Spinal cord (tissue), 10 donors: ENCODE results near the gene FLNB. TPM values are rescaled to one million over a fixed set of nuclear protein-coding genes. Genes with fewer than 3 reads are reported as not detected.

Source experiments
- DNase-seq, 6 donors: peaks; one replicate each; pipeline versions ENCODE4 v3.0.0 to v3.0.0-alpha.2; 2013 to 2015; ENCODE audit warnings: low spot score in 6 of 6, low read depth in 4 of 6
- H3K27ac ChIP-seq: one replicate; pipeline ENCODE4 v1.5.1; 2013; ENCODE audit warnings: low read depth, low read length, control low read depth
- H3K27me3 ChIP-seq: one replicate; pipeline ENCODE4 v1.6.1; 2013; ENCODE audit warnings: low read length; ENCODE audit not compliant: control insufficient read depth, insufficient read depth
- H3K36me3 ChIP-seq: one replicate; pipeline ENCODE4 v1.6.1; 2013; ENCODE audit warnings: low read length; ENCODE audit not compliant: control insufficient read depth, insufficient read depth
- H3K4me1 ChIP-seq: one replicate; pipeline ENCODE4 v1.6.1; 2013; ENCODE audit warnings: low read length; ENCODE audit not compliant: control insufficient read depth, insufficient read depth
- H3K4me3 ChIP-seq: one replicate; pipeline ENCODE4 v1.5.1; 2013; ENCODE audit warnings: low read depth, low read length, control low read depth
- H3K9me3 ChIP-seq: one replicate; pipeline ENCODE4 v1.6.1; 2013; ENCODE audit warnings: low read length; ENCODE audit not compliant: control insufficient read depth, insufficient read depth
- WGBS: methylation state at CpG from one replicate; pipeline ENCODE4 v1.1.5; 2013; ENCODE audit warnings: missing lambda C conversion rate; ENCODE audit not compliant: insufficient coverage; 5-methylcytosine and 5-hydroxymethylcytosine counted together
- polyA plus RNA-seq, 2 donors: library from polyadenylated mRNA; unstranded; fragments of 120-200 nt; gene quantifications; one replicate each; pipeline ENCODE4 v1.2.1, GENCODE V29; 2013; ENCODE audit not compliant: insufficient read length in 2 of 2
- total RNA-seq, 2 donors: library from RNA; depleted of rRNA in 1 of 2; stranded (reverse); fragments of 120-200 nt in 1 of 2; fragments of >200 nt in 1 of 2; gene quantifications; one replicate each; pipeline versions ENCODE4 v1.2.3 to v1.2.4, GENCODE V29; 2013 to 2014
- donor health status: healthy.

Gene FLNB
- total and polyA plus RNA-seq, 4 donors, result 46.1 to 251 (median 74.7) TPM

GRCh38 chr3:58072052-58072762, 64.0 kb downstream of the FLNB start:
- Histone ChIP-seq H3K27ac (no peak overlapping the region), H3K4me1 (peaks cover 16% of the 10 kb centered on the region)
- WGBS, result 88% methylated on average over 10 of the region's 14 CpGs

GRCh38 chr3:58072763-58073130, 64.5 kb downstream of the FLNB start:
- Histone ChIP-seq H3K27me3 (no peaks in the 10 kb centered on the region), H3K4me1 (peaks cover 15% of the 10 kb centered on the region), H3K9me3 (no peaks in the 10 kb centered on the region), H3K27ac (no peak overlapping the region), H3K36me3 (no peaks in the 10 kb centered on the region), H3K4me3 (no peak overlapping the region)
- no CpG with 5 or more reads among the region's 3 CpGs for WGBS
- DNase-seq, result peak in 1 of 6 donors; percentile 30

More at GRCh38 chr3:58072052-58072762, 64.0 kb downstream of the FLNB start:
- H3K4me3 ChIP-seq, result no peak overlapping the region
- peak in 1 of 6 donors; percentile 22 for DNase-seq
- no peaks in the 10 kb centered on the region for H3K27me3 ChIP-seq
- no peaks in the 10 kb centered on the region for H3K36me3 ChIP-seq
- H3K9me3 ChIP-seq, result no peaks in the 10 kb centered on the region

GRCh38 chr3:58073301-58074108, 65.3 kb downstream of the FLNB start:
- H3K9me3 ChIP-seq, result no peaks in the 10 kb centered on the region
- no peak overlapping the region for H3K27ac ChIP-seq
- H3K4me3 ChIP-seq, result no peak overlapping the region
- H3K4me1 ChIP-seq, result peaks cover 8% of the 10 kb centered on the region
- no peaks in the 10 kb centered on the region for H3K27me3 ChIP-seq
- peaks cover under 1% of the 10 kb centered on the region for H3K36me3 ChIP-seq
- 85% methylated on average over 6 of the region's 8 CpGs for WGBS
- DNase-seq, result peak in 1 of 6 donors; percentile 42

GRCh38 chr3:58074116-58074715, 66.0 kb downstream of the FLNB start:
- no peaks in the 10 kb centered on the region for H3K27me3 ChIP-seq
- 100% methylated on average over 2 of the region's 5 CpGs for WGBS
- peaks cover 5% of the 10 kb centered on the region for H3K4me1 ChIP-seq
- no peak overlapping the region for H3K4me3 ChIP-seq
- no peaks in the 10 kb centered on the region for H3K9me3 ChIP-seq
- peak in 1 of 6 donors; percentile 61 for DNase-seq
- H3K27ac ChIP-seq, result no peak overlapping the region
- H3K36me3 ChIP-seq, result peaks cover 4% of the 10 kb centered on the region

GRCh38 chr3:58074997-58075396, 66.8 kb downstream of the FLNB start:
- Histone ChIP-seq H3K36me3 (peaks cover 4% of the 10 kb centered on the region), H3K4me1 (no peaks in the 10 kb centered on the region), H3K27me3 (no peaks in the 10 kb centered on the region), H3K27ac (no peak overlapping the region), H3K4me3 (no peak overlapping the region), H3K9me3 (no peaks in the 10 kb centered on the region)
- no peak for DNase-seq
- WGBS, result 100% methylated on average over 1 of the region's 2 CpGs

- H3K27ac ChIP-seq, result no peak overlapping the region
- H3K4me3 ChIP-seq, result no peak overlapping the region
Observed at GRCh38 chr3:58077596-58078285, 69.5 kb downstream of the FLNB start.

GRCh38 chr3:58078610-58079009, 70.4 kb downstream of the FLNB start:
- Histone ChIP-seq H3K27me3 (no peaks in the 10 kb centered on the region), H3K9me3 (no peaks in the 10 kb centered on the region), H3K4me1 (no peaks in the 10 kb centered on the region), H3K4me3 (no peak overlapping the region), H3K27ac (no peak overlapping the region), H3K36me3 (peaks cover 4% of the 10 kb centered on the region)
- WGBS, result 90% methylated on average over 2 of the region's 4 CpGs
- no peak for DNase-seq

More at GRCh38 chr3:58077596-58078285, 69.5 kb downstream of the FLNB start:
- Histone ChIP-seq H3K4me1 (no peaks in the 10 kb centered on the region), H3K9me3 (no peaks in the 10 kb centered on the region), H3K27me3 (no peaks in the 10 kb centered on the region), H3K36me3 (peaks cover 4% of the 10 kb centered on the region)
- no peak for DNase-seq

GRCh38 chr3:58079773-58080172, 71.6 kb downstream of the FLNB start:
- Histone ChIP-seq H3K9me3 (no peaks in the 10 kb centered on the region), H3K27me3 (no peaks in the 10 kb centered on the region), H3K36me3 (peaks cover 4% of the 10 kb centered on the region), H3K4me3 (no peak overlapping the region), H3K27ac (no peak overlapping the region), H3K4me1 (no peaks in the 10 kb centered on the region)
- DNase-seq, result no peak
- 77% methylated on average over 5 of the region's 9 CpGs for WGBS

GRCh38 chr3:58082047-58082446, 73.8 kb downstream of the FLNB start:
- peak in 1 of 6 donors; percentile 47 for DNase-seq
- peak overlapping the region; percentile 33 for H3K27ac ChIP-seq
- WGBS, result 46% methylated on average over 4 of the region's 7 CpGs
- no peaks in the 10 kb centered on the region for H3K27me3 ChIP-seq
- no peak overlapping the region for H3K4me3 ChIP-seq
- H3K9me3 ChIP-seq, result no peaks in the 10 kb centered on the region
- H3K36me3 ChIP-seq, result peaks cover 4% of the 10 kb centered on the region
- no peaks in the 10 kb centered on the region for H3K4me1 ChIP-seq
